Thoracic aorta (tissue), 2 donors: ENCODE measurements around the gene EXPH5. TPM values are rescaled to one million over a fixed set of nuclear protein-coding genes. Genes with fewer than 3 reads are reported as not detected.

Source experiments
- ATAC-seq: fragments of 150-250 bp; one replicate; pipeline ENCODE4 v1.8.0; 2017; ENCODE audit warnings: low read depth; ENCODE audit not compliant: insufficient number of reproducible peaks, low FRiP score
- DNase-seq: peaks from one replicate; pipeline ENCODE4 v3.0.0-alpha.2; 2020; ENCODE audit warnings: low spot score
- H3K27ac ChIP-seq, 2 donors: fragments of 200-600 bp; sonication (generic); 1 replicate in 1 of 2; 2 replicates in 1 of 2; pipeline ENCODE4 v1.5.1; 2016; ENCODE audit warnings: mild to moderate bottlenecking in 2 of 2, moderate library complexity in 2 of 2
- H3K27me3 ChIP-seq: fragments of 200-600 bp; sonication (generic); replicated peaks from 2 replicates; pipeline ENCODE4 v1.6.0; 2016; ENCODE audit warnings: mild to moderate bottlenecking; ENCODE audit not compliant: insufficient read depth
- H3K36me3 ChIP-seq: fragments of 200-600 bp; sonication (generic); one replicate; pipeline ENCODE4 v1.5.1; 2016
- H3K4me1 ChIP-seq, 2 donors: fragments of 200-600 bp; sonication (generic); 1 replicate in 1 of 2; 2 replicates in 1 of 2; pipeline versions ENCODE4 v1.5.1 to v1.6.0; 2016; ENCODE audit warnings: low read depth in 2 of 2, mild to moderate bottlenecking in 1 of 2; ENCODE audit not compliant: control insufficient read depth in 1 of 2
- H3K4me3 ChIP-seq: fragments of 200-600 bp; sonication (generic); 2 replicates; pipeline ENCODE4 v1.5.1; 2016; ENCODE audit warnings: mild to moderate bottlenecking
- H3K9me3 ChIP-seq: fragments of 200-600 bp; sonication (generic); 2 replicates; pipeline ENCODE4 v1.5.1; 2016
- total RNA-seq, 2 donors: library from RNA; depleted of rRNA; stranded (reverse); fragments of >200 nt; gene quantifications; one replicate each; pipeline versions ENCODE4 v1.1.0 to v1.2.3, GENCODE V29; 2016
- TF ChIP-seq, protein P1 (sequence below): fragments of 200-600 bp; sonication (generic); IDR thresholded peaks from one replicate; pipeline ENCODE4 v1.5.1; 2019; ENCODE audit warnings: antibody characterized with exemption

The EXPH5 gene
- total RNA-seq, 2 donors from 2014 or later, result 1.9 to 3.2 TPM

DNA sequence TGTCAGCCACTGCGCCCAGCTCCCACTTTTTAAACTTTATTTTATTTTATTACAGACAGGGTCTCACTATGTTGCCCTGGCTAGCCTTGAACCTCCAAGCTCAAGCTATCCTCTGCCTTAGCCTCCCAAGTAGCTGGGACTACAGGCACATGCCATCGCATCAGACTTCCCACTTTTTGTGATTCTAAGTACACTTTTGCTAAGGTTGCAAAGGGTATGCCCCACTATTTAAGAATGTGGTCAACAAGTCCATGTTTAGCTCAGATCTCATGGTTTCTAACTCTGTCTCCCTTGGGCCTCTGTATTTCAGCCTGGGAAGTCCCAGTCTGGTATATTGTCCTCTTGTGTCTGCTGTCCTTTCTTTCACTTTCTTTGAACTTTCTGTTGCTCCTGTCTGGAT is 35.3 kb downstream of the EXPH5 start:
- ATAC-seq (no peak), DNase-seq (no peak)

DNA sequence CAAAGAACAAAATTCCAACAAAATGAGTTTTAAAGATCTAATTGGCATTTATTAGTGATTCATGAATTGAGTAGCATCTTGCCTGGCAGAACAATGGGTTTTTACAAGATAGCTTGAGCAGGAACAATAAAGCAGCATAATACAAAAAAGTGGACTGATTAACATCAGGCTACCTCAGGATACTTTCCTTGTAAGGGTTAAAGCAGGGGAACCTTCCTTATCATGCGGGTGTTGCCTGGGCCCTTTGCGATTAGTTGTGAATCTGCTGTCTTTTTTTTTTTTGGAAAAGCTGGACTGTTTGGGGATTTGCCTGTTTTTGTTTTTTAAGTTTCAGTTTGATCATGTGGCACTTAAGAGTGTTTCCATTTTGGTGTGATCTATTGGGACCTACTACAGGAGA is 37.5 kb downstream of the EXPH5 start:
- no peak overlapping the region for H3K4me3 ChIP-seq
- H3K27ac ChIP-seq, result no peak overlapping the region
- no peaks in the 10 kb centered on the region for H3K36me3 ChIP-seq
- TF ChIP-seq, protein P1, sequence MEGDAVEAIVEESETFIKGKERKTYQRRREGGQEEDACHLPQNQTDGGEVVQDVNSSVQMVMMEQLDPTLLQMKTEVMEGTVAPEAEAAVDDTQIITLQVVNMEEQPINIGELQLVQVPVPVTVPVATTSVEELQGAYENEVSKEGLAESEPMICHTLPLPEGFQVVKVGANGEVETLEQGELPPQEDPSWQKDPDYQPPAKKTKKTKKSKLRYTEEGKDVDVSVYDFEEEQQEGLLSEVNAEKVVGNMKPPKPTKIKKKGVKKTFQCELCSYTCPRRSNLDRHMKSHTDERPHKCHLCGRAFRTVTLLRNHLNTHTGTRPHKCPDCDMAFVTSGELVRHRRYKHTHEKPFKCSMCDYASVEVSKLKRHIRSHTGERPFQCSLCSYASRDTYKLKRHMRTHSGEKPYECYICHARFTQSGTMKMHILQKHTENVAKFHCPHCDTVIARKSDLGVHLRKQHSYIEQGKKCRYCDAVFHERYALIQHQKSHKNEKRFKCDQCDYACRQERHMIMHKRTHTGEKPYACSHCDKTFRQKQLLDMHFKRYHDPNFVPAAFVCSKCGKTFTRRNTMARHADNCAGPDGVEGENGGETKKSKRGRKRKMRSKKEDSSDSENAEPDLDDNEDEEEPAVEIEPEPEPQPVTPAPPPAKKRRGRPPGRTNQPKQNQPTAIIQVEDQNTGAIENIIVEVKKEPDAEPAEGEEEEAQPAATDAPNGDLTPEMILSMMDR, result no peak
- ATAC-seq (no peak), DNase-seq (no peak)
- no peaks in the 10 kb centered on the region for H3K27me3 ChIP-seq
- peaks cover 0 to 18% of the 10 kb centered on the region in 2 donors for H3K4me1 ChIP-seq
- no peaks in the 10 kb centered on the region for H3K9me3 ChIP-seq

More for the DNA sequence above, 35.3 kb downstream of the EXPH5 start:
- H3K27me3 ChIP-seq, result no peaks in the 10 kb centered on the region
- TF ChIP-seq, protein P1, result no peak
- no peak overlapping the region for H3K27ac ChIP-seq
- peaks cover 10 to 32% of the 10 kb centered on the region in 2 donors for H3K4me1 ChIP-seq
- no peaks in the 10 kb centered on the region for H3K36me3 ChIP-seq
- no peaks in the 10 kb centered on the region for H3K9me3 ChIP-seq
- no peak overlapping the region for H3K4me3 ChIP-seq

DNA sequence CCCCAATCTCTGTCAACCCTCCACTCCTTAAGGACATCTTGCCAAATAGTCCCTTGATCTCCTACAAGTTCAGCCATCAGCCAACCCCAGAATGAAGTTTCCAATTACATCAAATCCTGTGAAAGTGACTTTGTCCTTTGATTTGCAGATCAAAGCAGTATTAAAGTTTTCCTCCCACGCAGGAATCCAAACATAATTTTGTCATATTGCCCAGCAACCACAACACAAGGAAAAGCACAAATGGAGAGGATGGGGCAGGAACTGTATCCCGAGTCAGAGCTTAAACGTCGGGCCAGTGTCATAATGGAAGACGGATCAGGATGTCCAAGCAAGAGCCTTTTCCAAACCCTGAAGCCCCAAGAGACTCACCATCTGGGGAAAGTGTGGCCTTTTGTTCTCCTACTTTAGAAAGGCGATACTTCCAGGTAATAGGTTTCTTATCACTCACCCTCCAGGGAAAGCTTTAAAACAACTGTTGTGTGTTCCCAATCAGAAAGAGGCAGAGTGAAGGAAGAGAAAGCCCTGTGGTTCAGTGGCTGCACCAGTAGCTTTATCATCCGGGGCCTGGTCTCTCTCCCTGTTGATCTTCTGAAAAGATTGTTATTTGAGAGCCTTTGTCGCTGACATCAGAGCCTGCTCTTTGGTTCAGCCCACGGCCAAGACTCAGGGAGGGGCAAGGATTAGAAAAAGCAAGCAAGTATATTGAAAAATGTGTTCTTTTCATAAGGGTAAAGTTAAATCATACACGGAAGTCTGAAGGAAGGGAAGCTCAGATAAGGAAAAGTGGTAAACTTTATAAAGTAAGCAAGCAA is 41.7 kb downstream of the EXPH5 start:
- Histone ChIP-seq H3K27me3 (no peaks in the 10 kb centered on the region), H3K9me3 (no peaks in the 10 kb centered on the region), H3K27ac (no peak overlapping the region), H3K4me3 (no peak overlapping the region), H3K4me1 (no peaks in the 10 kb centered on the region), H3K36me3 (no peaks in the 10 kb centered on the region)
- no peak for DNase-seq
- TF ChIP-seq, protein P1, result no peak
- ATAC-seq, result no peak

DNA sequence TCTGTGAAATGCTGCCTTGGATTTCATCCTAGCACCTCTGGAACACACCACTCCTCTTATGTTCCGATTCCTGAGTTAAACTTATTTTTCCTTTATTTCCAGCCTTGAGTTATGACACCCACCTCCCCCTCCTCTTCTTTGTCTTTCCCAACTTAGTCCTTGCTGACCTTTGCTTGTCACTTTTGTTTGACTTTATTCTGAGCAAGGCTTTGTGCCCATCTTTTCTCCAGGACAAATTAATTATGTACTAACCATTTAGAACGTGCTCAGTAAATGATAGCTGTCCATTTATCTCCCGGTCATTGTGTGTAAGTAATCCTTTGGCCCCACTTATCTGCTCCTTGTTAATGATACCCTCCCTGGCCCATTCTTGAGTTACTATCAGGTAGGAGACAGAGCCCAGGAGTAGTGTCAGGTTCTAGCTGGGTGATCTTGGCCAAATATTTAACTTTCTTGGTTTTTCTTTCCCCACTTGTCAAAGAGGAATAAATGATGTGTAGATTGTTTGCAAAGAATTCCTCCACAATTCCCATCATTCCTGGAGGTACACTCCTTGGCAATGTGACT is 44.2 kb downstream of the EXPH5 start:
- no peak overlapping the region for H3K27ac ChIP-seq
- no peak overlapping the region for H3K4me3 ChIP-seq
- no peaks in the 10 kb centered on the region for H3K27me3 ChIP-seq
- DNase-seq (no peak), ATAC-seq (no peak)
- H3K4me1 ChIP-seq, result no peaks in the 10 kb centered on the region
- no peaks in the 10 kb centered on the region for H3K36me3 ChIP-seq
- H3K9me3 ChIP-seq, result no peaks in the 10 kb centered on the region
- TF ChIP-seq, protein P1, result no peak

DNA sequence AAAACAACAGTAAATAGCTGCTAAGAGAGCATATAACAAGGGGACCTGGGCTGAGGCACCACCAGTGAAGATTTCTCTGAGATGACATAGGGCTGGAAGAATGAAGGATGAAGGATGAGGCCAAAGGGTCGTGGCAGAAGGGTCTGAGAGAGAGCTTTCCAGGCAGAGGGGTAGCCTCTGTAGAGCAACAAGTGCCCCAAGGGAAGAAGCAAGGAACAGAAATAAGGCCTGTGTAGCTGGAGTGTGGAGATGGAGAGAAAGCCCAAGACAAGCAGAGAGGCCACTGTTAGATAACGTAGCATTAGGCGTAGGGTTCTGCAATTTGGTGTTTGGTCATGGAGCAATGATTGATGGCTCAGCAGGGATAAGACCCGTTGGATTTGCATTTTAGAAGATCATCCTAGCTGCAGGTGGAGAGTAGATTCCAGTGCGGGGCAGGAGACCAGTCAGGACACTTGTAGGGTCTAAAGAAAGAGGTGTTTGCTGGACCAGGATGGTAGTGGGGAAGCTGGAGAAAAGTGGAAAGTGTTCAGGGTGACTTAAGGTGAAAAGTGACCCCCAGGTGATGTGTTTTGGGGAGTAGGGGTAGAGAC is 47.6 kb downstream of the EXPH5 start:
- H3K4me3 ChIP-seq, result no peak overlapping the region
- no peaks in the 10 kb centered on the region for H3K4me1 ChIP-seq
- H3K27me3 ChIP-seq, result no peaks in the 10 kb centered on the region
- no peaks in the 10 kb centered on the region for H3K9me3 ChIP-seq
- H3K27ac ChIP-seq, result no peak overlapping the region
- DNase-seq (no peak), ATAC-seq (no peak)
- TF ChIP-seq, protein P1, result no peak
- no peaks in the 10 kb centered on the region for H3K36me3 ChIP-seq
